SK-MEL-5 (cell line): ENCODE results near the gene KCNJ1. TPM values are rescaled to one million over a fixed set of nuclear protein-coding genes. Genes with fewer than 3 reads are reported as not detected.

ENCODE experiments used
- DNase-seq: peaks from one replicate; pipeline ENCODE4 v3.0.0-alpha.2; 2016; ENCODE audit warnings: low read depth, low spot score
- in situ Hi-C: cut with HindIII; loops from 2 replicates; pipeline ENCODE4 v1.10.0; 2016; ENCODE audit warnings: low sequenced_read_pairs, high pct_unique_total_duplicates, low pct_unique_long_range_greater_than_20kb
- total RNA-seq: library from RNA; depleted of rRNA; stranded (reverse); fragments of >200 nt; shearing (Covaris generic); gene quantifications from 2 replicates; pipeline ENCODE4 v1.2.3, GENCODE V29; 2014

KCNJ1 gene
- total RNA-seq, 1 experiment from 2014 or later: not detected

- DNase-seq: no peak
- in situ Hi-C loops: no loop called here
These were observed 22.6 kb upstream of the KCNJ1 start for GRCh38 chr11:128889657-128890213.

- DNase-seq: no peak
- in situ Hi-C loops: no loop called here
These were observed 21.2 kb upstream of the KCNJ1 start for GRCh38 chr11:128888034-128888985.

DNA sequence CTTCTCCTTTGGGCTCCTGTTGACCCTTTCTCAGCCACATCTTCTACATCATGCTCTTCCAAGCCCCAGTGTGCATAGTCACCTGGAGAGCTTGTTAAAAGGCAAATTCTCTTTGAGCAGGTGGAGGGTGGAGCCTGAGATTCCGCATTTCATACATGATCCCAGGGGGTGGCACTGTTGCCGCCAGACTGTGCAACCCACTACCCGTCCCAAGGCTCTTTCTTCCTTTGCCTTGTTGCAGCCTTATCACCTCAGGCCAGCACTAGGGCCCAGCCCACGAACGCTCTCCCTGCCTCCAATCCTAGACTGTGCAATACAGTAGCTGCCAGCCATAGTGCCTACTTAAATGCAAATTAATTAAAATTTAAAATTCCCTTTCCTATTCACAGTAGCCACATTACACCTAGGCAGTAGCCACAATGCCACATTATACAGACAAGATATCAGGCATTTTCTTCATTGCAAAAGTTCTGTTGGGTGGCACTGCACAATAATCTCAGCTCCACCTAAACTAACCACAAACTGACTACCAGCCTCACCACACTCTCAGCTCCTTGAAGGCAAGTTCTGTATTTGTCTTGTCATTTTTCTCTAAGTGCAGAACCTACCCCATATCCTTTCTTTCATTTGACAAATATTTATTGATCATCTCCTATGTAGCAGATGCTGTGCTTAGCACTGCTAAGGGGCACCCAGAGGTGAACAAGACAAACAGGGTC lies 19.5 kb upstream of the KCNJ1 start:
- DNase-seq: peak; percentile 26
- in situ Hi-C loops: no loop called here

DNA sequence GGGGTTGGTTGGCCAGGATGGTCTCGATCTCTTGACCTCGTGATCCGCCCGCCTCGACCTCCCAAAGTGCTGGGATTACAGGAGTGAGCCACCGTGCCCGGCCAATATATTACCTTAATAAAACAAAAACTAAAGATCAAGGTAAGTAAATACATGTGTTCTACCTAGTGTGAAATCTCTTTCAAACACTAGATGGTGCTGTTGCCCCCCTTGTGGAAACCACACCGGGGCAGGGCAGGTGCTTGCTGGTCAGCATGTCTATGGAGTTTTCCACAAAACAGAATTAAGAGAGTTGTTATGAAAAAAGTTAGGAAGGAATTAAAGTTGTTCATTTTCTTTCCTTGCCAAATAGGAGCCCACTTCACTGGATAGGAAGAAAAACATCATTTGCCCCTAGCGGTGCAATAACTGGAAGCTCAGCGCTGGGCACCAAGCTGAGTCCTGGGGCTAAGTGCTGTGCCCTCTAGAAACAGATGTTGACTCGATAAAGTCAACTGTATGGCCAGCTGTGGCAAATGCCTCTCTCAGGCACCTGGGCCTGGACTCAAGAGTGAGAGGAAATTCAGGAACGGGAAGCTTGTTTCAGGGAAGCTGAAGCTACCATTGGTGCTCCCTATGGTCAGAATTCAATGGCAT lies 17.7 kb upstream of the KCNJ1 start:
- in situ Hi-C loops: no loop called here
- DNase-seq: peak; percentile 65

DNA sequence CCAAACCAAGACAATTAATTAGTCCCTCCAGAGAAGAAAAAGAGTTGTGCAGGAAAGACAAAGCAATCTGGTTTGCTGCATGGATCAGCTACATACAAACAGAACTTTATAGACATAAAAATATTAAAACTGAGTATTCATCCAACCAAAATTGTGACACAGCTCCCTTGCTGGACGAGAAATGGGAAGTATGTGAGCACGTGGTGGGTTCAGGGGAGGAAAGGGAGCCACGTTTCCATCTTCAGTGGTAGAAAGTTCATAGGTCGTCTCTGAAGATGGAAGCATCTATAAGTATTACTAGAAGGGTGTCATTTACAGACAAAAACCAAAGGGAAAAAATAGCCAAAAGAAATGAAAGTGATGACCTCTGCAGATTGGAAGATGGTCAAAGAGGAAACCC lies 17.0 kb upstream of the KCNJ1 start:
- no peak for DNase-seq
- in situ Hi-C loops: no loop called here

DNA sequence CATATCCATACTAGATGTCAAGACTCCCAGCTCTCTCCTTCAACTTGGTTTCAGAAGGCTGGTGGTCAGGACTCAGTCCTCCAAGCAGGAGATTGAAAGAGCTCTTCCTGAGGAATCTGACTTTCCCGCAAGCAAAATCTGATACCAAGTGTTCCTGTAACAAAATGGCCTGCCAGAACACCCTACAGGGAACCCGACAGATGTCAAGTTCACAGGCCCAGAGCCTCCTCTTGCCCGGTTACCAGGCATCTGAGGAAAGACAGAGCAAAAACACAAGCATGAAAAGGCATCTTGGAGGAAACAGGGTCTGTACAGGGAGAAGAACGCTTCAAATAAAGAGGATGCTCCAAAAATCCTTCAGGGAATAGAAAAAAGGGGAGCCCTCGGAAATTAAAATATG lies 15.4 kb upstream of the KCNJ1 start:
- in situ Hi-C loops: no loop called here
- DNase-seq: no peak

GRCh38 chr11:128881221-128881620 lies 14.1 kb upstream of the KCNJ1 start:
- no peak for DNase-seq
- in situ Hi-C loops: no loop called here

- no peak for DNase-seq
- in situ Hi-C loops: no loop called here
These were observed 12.7 kb upstream of the KCNJ1 start for GRCh38 chr11:128879817-128880216.

GRCh38 chr11:128878455-128878854 lies 11.4 kb upstream of the KCNJ1 start:
- no peak for DNase-seq
- in situ Hi-C loops: no loop called here

DNA sequence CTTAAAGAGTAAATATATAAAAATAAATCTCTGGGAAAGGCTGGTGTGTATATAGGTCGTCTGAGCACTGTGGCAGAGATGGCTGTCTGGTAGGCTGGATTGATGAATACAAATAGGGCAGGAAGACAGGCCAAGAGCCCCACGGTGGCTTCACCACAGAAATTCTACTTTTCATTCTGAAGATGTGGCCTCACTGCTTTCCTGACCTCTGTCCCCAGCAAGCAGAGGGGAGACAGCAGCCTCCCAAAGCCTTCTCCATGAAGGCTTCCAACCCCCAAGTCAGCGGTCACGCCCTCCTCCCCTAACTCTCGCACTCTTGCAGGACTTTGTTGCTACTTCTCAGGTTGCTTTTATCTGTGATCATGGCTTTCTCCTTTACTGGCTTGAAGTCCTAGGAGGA lies 10.6 kb upstream of the KCNJ1 start:
- DNase-seq: no peak
- in situ Hi-C loops: no loop called here

DNA sequence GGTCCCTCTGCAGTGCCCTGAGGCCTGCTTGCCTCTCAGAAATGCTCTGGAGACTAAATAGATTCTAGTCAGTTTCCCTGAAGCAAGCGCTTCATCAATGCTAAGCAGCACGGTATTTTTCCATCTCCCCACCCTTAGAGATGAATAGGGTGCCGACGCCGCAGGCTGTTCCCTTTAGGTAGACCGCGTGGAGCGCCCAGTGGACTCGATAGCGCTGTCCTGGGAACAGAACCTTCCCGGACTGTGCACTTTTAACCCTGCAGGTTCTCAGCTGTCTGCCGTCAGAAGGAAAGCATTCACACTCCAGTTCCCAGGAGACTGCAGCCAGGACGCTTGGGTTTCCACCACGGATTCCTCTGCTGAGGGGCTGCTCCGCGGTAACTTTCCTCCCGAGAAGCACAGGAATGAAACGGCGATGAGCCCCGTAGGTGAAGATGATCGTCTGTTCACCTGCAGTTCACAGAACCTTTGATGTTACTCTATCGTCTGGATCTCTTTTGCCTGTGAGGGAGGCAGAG lies 9.1 kb upstream of the KCNJ1 start:
- in situ Hi-C loops: no loop called here
- DNase-seq: no peak

GRCh38 chr11:128874427-128874826 lies 7.3 kb upstream of the KCNJ1 start:
- in situ Hi-C loops: no loop called here
- DNase-seq: no peak

GRCh38 chr11:128872594-128872993 lies 5.5 kb upstream of the KCNJ1 start:
- DNase-seq: no peak
- in situ Hi-C loops: no loop called here

GRCh38 chr11:128872094-128872493 lies 5.0 kb upstream of the KCNJ1 start:
- DNase-seq: no peak
- in situ Hi-C loops: no loop called here

DNA sequence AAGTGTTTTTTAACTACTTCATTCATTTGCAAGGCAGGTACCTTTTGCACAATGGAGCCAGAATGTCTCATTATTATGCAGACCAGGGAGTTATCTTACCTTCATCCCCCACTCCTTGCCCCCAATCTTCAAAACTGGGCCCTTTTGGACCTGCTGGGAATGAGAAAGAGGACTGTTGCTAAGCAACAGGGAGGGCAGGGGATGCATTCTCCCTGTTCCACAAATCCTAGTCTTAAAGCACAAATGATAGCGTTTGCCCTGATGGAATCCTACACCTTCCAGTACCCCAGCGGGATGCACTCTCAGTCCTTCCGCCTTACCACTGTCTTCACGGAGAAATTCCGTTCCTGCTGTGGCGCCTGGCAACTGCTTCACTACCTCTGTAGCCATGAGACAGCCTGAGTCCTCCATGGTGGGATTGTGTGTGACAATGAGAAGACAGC lies 4.1 kb upstream of the KCNJ1 start:
- in situ Hi-C loops: no loop called here
- no peak for DNase-seq

- DNase-seq: no peak
- in situ Hi-C loops: no loop called here
These were observed 2.0 kb upstream of the KCNJ1 start for GRCh38 chr11:128868841-128869671.

DNA sequence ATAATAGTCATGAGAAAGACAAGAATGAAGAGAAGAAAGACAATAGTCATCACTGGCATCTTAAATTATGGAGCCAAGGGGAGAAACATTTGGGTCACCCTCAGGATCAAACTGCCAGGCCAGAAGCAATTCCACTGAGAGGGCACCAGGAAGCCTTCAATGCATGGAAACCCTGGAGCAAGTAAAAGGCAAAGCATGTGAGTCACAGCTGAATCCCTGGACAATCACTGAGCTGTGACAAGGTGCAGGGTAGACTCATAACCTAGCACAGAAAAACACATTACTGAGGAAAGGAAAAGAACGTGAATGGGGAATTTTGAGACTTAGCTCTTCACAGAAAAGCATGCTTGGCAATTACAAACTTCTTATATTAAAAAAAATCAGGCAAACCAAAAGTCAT lies 1.6 kb downstream of the KCNJ1 start:
- DNase-seq: no peak

More for the DNA sequence above, 1.6 kb downstream of the KCNJ1 start:
- in situ Hi-C loops: no loop called here
